Dedifferentiated amniotic fluid mesenchymal stem cell (primary cell): Measurements from ENCODE around the gene TDRKH.
"Not testable (repeated sequence)": the region's sequence is repeated elsewhere in the genome, so short reads cannot be mapped to it uniquely, and the experiment has no call there.

Experiments used
- DNase-seq: peaks from one replicate; pipeline ENCODE4 v3.0.0-alpha.2; 2016; ENCODE audit errors: extremely low spot score

Gene TDRKH

GRCh38 chr1:151762941-151763921 is 27.1 kb downstream of the TDRKH start, which contains the start of gene MRPL9:
MRPL9 (minus strand) TSS chr1:151763496; CDS start chr1:151763479, 17 bp downstream.
- peak; percentile 62 for DNase-seq

DNA sequence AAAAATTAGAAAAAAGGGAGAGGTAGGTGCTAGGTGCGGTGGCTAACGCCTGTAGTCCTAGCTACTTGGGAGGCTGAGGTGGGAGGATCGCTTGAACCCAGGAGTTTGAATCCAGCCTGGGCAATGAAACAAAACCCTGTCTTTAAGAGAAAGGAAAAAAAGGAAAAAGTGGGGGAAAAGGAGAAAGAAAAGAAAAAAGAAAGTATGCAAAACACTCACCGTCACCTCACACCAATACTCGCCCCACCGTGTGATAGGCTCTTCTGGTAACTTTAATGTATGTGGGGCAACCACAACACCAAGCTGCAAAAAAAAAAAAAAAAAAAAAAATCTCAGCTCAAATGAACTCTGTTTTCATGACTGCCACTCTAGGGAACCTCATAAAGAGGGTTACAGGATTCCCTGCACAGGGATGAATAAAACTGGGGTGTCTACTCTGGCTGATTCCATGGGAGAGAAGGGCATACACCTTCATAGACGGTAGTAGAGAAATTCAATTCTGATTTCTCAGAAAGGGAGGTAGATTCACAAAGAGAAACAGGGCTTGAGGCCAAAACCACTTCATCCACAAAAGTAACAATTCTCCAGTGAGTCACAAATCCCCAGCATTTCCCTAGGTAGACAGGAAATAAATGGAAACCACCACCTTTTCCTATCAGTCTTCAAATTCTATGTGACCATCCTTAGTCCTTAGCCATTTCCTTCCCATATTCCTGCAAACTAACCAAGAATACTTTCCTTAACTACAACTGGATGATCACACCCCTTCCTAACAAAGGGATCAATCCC is 29.5 kb downstream of the TDRKH start:
- no peak for DNase-seq

DNA sequence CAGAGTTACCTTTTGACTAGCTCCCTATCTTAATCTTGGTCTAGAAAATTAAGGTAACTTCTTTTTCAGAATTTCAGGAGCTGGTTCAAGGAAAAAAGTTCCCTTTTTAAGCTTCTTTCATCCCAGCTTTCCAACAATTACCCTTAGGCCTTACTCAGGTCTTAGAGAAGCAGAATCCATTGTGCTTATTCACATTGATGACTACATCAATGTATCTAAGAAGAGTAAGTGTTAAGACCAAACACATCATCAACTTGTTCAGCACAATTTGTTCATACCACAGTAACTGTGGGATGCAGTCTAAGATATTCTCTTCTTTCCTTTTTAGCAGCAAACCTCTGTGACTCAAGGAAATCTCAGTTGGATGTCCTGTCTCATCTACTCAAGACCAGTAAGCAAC is 31.1 kb downstream of the TDRKH start:
- DNase-seq: no peak

DNA sequence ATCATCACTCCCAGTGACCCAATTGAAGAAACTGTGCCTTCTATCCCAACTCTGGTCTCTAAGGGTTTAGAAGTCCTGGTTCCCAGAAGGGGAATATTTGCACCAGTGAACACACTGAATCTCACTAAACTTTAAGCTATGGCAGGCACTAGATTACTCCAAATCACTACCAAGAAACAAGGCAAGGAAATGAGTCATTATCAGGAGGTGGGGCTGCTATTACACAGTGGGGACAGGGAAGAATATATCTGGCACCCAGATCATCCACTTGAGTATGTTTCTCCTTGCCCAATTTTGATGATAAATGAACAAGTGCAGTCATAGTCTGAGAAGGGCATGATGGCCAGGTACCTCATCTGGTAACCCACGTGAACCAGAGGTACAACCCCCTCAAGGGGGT is 34.0 kb downstream of the TDRKH start:
- DNase-seq: no peak

- no peak for DNase-seq
Observed at GRCh38 chr1:151741516-151741915, 48.8 kb downstream of the TDRKH start.

DNA sequence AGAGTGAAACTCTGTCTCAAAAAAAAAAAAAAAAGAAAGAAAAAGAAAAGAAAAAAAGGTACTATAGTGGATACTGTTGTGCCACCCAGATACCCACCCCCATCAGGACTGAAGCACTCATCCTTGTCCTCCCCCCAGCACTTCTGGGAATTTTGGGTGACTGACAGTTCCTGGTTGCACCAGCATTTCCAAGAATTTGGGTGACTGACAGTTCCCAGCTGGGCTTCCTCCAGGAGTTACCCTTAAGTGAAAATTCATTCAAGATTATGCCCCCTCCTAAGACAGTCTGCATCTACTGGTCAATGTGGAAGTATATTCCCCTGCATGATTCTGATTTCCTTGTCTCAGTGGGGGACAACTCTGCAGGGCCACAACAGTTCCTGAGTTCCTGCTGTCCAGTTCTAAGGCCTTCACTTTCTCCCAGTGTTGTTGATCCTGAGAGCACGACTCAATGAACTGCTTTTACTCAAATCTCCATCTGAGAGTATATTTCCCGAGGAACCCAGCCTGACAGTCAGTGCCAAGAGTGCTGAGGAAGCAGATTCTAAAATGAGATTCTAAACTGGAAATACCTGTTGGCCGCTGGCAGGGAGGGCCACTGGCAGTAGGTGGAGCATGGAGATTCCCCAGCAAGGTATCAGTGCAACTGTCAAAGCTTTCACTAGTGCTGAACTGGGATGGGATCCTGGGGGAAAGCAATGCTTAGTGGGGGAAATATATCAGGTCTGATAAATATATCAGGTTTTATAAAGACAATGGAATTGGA is 50.5 kb downstream of the TDRKH start:
- DNase-seq: no peak

GRCh38 chr1:151737479-151737878 is 52.8 kb downstream of the TDRKH start:
- DNase-seq: no peak

- DNase-seq: no peak
Observed at GRCh38 chr1:151737026-151737425, 53.3 kb downstream of the TDRKH start.

DNA sequence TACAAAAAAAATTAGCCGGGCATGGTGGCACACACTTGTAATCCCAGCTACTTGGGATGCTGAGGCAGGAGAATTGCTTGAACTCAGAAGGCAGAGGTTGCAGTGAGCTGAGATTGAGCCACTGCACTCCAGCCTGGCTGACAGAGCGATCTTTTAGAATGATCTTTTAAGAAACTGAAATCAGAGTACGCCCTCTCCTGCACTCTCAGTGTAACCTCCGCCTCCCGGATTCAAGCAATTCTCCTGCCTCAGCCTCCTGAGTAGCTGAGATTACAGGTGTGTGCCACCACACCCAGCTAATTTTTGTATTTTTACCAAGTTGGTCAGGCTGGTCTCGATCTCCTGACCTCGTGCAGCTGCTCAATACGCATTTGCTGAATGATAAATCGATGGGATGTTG is 56.3 kb downstream of the TDRKH start:
- not testable (repeated sequence) for DNase-seq

GRCh38 chr1:151733126-151733525 is 57.2 kb downstream of the TDRKH start:
- DNase-seq: no peak

- no peak for DNase-seq
Observed at GRCh38 chr1:151729966-151730291, 60.4 kb downstream of the TDRKH start.

- DNase-seq: no peak
Observed at GRCh38 chr1:151729157-151729965, 60.9 kb downstream of the TDRKH start.

GRCh38 chr1:151728151-151729054 is 61.9 kb downstream of the TDRKH start:
- DNase-seq: no peak

GRCh38 chr1:151723726-151724370 is 66.5 kb downstream of the TDRKH start:
- DNase-seq: no peak
